ENCODE results near the gene MAZ. TPM values are rescaled to one million over a fixed set of nuclear protein-coding genes. Genes with fewer than 3 reads are reported as not detected.

Gene MAZ
- polyA plus RNA-seq, 1 of the 3 experiments (the other 2 are of a cell fraction) = 163 TPM

DNA sequence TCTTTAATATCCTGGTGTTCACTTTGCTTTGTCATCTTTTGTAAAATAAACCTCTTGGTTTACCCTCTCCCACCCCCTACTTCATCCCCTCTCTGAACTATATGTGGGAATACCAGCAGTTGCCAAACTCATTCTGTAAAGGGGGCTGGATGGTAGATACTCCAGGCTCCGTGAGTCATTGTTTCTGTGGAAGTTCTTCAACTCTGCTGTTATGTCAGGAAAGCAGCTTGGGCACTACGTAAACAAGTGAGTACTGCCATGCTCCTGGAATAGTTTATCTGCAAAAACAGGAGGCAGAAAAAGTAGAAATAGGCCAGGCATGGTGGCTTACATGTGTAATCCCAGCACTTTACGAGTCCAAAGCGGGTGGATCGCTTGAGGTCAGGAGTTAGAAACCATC, 31.5 kb downstream of the MAZ start:
- H3K4me1 ChIP-seq (ENCODE audit: control insufficient read depth in 1 of 2, insufficient read depth in 2 of 2, low read depth in 1 of 2, low read length in 1 of 2) = no peaks in the 10 kb centered on the region
- DNase-seq = no peak
- peaks cover 6% of the 10 kb centered on the region for H3F3A ChIP-seq (replicated peaks; ENCODE audit: insufficient read depth)
- TF ChIP-seq EZH2phosphoT487 (IDR thresholded peaks at IDR 0.05; ENCODE audit: borderline replicate concordance, low read depth) = no peak
- TF ChIP-seq EP300 (IDR thresholded peaks at IDR 0.05; ENCODE audit: borderline replicate concordance in 1 of 2, low read depth in 1 of 2, low read length in 1 of 2) = no peak
- TF ChIP-seq SMC3 (IDR thresholded peaks at IDR 0.05; ENCODE audit: low read depth, low read length) = no peak
- TF ChIP-seq TEAD4 (IDR thresholded peaks at IDR 0.05; ENCODE audit: borderline replicate concordance, insufficient read depth) = no peak
- no peak for TF ChIP-seq FOSL2 (IDR thresholded peaks at IDR 0.05; ENCODE audit: borderline replicate concordance, low read depth)
- TF ChIP-seq RXRA (IDR thresholded peaks at IDR 0.05; ENCODE audit: borderline replicate concordance, low read depth) = no peak
- TF ChIP-seq FOXJ3 (CRISPR knock-in tag; IDR thresholded peaks at IDR 0.05) = no peak
- no peak for TF ChIP-seq POLR2AphosphoS5 (IDR thresholded peaks at IDR 0.05; ENCODE audit: low read depth, low read length)
- TF ChIP-seq MEF2A (IDR thresholded peaks at IDR 0.05; ENCODE audit: borderline replicate concordance, low read depth) = no peak
- no peak for TF ChIP-seq GABPA (IDR thresholded peaks at IDR 0.05; ENCODE audit: low read depth)
- TF ChIP-seq JUND (IDR thresholded peaks at IDR 0.05) = no peak
- no peaks in the 10 kb centered on the region; the same call in 1 of the 2 replicates for H3K79me2 ChIP-seq (ENCODE audit: insufficient read depth)
- WGBS (ENCODE audit: low lambda C conversion rate) = 95% methylated on average over 5 of the region's 5 CpGs
- CTCF ChIA-PET = interaction anchor here (0.7 to 3.9 kb wide), 3 partner anchors 11 to 22 kb away, joined by 3 to 23 read pairs (median 19); partner anchors contain the start of gene PAGR1
- H3K4me3 ChIP-seq (ENCODE audit: low read depth in 2 of 2, low read length in 1 of 2) = no peak overlapping the region
- H3K9me3 ChIP-seq = no peaks in the 10 kb centered on the region
- no peak overlapping the region for H3K4me2 ChIP-seq
- no peak overlapping the region for H3K27ac ChIP-seq (ENCODE audit: low read depth in 2 of 2, low read length in 1 of 2)
- H3K9ac ChIP-seq = no peak overlapping the region
- H3K27me3 ChIP-seq (ENCODE audit: insufficient read depth) = no peaks in the 10 kb centered on the region
- no peaks in the 10 kb centered on the region for H4K20me1 ChIP-seq (ENCODE audit: insufficient read depth)
- POLR2A ChIA-PET = interaction anchor here (0.9 kb wide), 1 partner anchor 30 kb away, joined by 5 read pairs; no protein-coding TSS in a partner anchor
- peaks cover 39 to 44% of the 10 kb centered on the region in 2 experiments for H3K36me3 ChIP-seq (replicated peaks in 1 of 2; ENCODE audit: control insufficient read depth in 1 of 2, insufficient read depth in 2 of 2, low read length in 1 of 2)
- H3K9me2 ChIP-seq = no peaks in the 10 kb centered on the region
- no peak overlapping the region for H2AFZ ChIP-seq (ENCODE audit: low read depth)

DNA sequence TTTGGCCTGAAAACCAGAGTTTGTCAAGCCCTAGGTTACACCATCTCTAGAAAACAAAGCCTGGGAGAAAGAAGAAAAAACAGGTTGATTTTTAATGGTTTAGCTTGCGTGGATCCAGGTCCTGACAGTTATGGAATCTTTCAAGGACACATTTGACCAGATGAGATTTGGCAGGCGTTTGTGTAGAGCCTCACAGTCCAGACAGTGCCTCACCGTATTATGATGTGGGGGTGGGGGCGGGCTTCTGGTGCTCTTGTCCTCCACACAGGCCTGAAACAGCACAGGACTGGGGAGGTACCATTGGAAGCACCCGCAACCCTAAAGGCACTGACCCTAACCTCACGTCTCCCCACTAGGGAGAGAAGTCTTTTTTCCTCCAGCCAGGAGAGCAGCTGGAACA, 33.5 kb downstream of the MAZ start:
- ChIA-PET CTCF (interaction anchor here (0.6 to 3.1 kb wide), 3 partner anchors 9 to 104 kb away, joined by 3 to 23 read pairs (median 4); no protein-coding TSS in a partner anchor), POLR2A (interaction anchor here (0.6 kb wide), 1 partner anchor 39 kb away, joined by 3 read pairs; no protein-coding TSS in a partner anchor)
- H3K79me2 ChIP-seq (ENCODE audit: insufficient read depth) = no peaks in the 10 kb centered on the region; the same call in 1 of the 2 replicates
- no peak for DNase-seq
- H3K36me3 ChIP-seq (replicated peaks in 1 of 2; ENCODE audit: control insufficient read depth in 1 of 2, insufficient read depth in 2 of 2, low read length in 1 of 2) = peaks cover 34 to 40% of the 10 kb centered on the region in 2 experiments
- no peaks in the 10 kb centered on the region for H4K20me1 ChIP-seq (ENCODE audit: insufficient read depth)
- no peaks in the 10 kb centered on the region for H3K9me3 ChIP-seq
- no peak overlapping the region for H3K9ac ChIP-seq
- no peaks in the 10 kb centered on the region for H3K9me2 ChIP-seq
- H3F3A ChIP-seq (replicated peaks; ENCODE audit: insufficient read depth) = peaks cover 8% of the 10 kb centered on the region
- H2AFZ ChIP-seq (ENCODE audit: low read depth) = no peak overlapping the region
- no peaks in the 10 kb centered on the region for H3K27me3 ChIP-seq (ENCODE audit: insufficient read depth)
- no peak overlapping the region for H3K4me2 ChIP-seq
- H3K4me1 ChIP-seq (ENCODE audit: control insufficient read depth in 1 of 2, insufficient read depth in 2 of 2, low read depth in 1 of 2, low read length in 1 of 2) = no peaks in the 10 kb centered on the region
- no peak overlapping the region for H3K4me3 ChIP-seq (ENCODE audit: low read depth in 2 of 2, low read length in 1 of 2)
- 88% methylated on average over 2 of the region's 6 CpGs for WGBS (ENCODE audit: low lambda C conversion rate)
- no peak overlapping the region for H3K27ac ChIP-seq (ENCODE audit: low read depth in 2 of 2, low read length in 1 of 2)
- TF ChIP-seq EZH2phosphoT487 (IDR thresholded peaks at IDR 0.05; ENCODE audit: borderline replicate concordance, low read depth) (no peak), SMC3 (IDR thresholded peaks at IDR 0.05; ENCODE audit: low read depth, low read length) (no peak), POLR2AphosphoS5 (IDR thresholded peaks at IDR 0.05; ENCODE audit: low read depth, low read length) (no peak), NRF1 (IDR thresholded peaks at IDR 0.05; ENCODE audit: low read depth, low read length) (no peak), IRF3 (IDR thresholded peaks at IDR 0.05; ENCODE audit: low read depth, low read length) (no peak), MAX (IDR thresholded peaks at IDR 0.05; ENCODE audit: low read depth) (no peak), RAD21 (IDR thresholded peaks at IDR 0.05; ENCODE audit: low read length) (no peak), ELF1 (IDR thresholded peaks at IDR 0.05) (no peak), FOSL2 (IDR thresholded peaks at IDR 0.05; ENCODE audit: borderline replicate concordance, low read depth) (no peak), RXRA (IDR thresholded peaks at IDR 0.05; ENCODE audit: borderline replicate concordance, low read depth) (no peak), TEAD4 (IDR thresholded peaks at IDR 0.05; ENCODE audit: borderline replicate concordance, insufficient read depth) (no peak), MXI1 (IDR thresholded peaks at IDR 0.05; ENCODE audit: low read depth, low read length) (no peak), CTCF (IDR thresholded peaks at IDR 0.05) (no peak), RFX5 (IDR thresholded peaks at IDR 0.05; ENCODE audit: low read length) (no peak), EP300 (IDR thresholded peaks at IDR 0.05; ENCODE audit: borderline replicate concordance in 1 of 2, low read depth in 1 of 2, low read length in 1 of 2) (no peak), TCF12 (IDR thresholded peaks at IDR 0.05) (no peak), RCOR1 (IDR thresholded peaks at IDR 0.05; ENCODE audit: low read length) (no peak)
- TF ChIP-seq, protein P1, sequence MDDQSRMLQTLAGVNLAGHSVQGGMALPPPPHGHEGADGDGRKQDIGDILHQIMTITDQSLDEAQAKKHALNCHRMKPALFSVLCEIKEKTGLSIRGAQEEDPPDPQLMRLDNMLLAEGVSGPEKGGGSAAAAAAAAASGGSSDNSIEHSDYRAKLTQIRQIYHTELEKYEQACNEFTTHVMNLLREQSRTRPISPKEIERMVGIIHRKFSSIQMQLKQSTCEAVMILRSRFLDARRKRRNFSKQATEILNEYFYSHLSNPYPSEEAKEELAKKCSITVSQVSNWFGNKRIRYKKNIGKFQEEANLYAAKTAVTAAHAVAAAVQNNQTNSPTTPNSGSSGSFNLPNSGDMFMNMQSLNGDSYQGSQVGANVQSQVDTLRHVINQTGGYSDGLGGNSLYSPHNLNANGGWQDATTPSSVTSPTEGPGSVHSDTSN (IDR thresholded peaks at IDR 0.05) = no peak
